GM23248 (cell line): ENCODE results near the gene CDK2. TPM values are rescaled to one million over a fixed set of nuclear protein-coding genes. Genes with fewer than 3 reads are reported as not detected.
A peak's percentile ranks its signal among the peaks of the same experiment; 100 is the strongest.

ENCODE experiments used
- DNase-seq: peaks from one replicate; pipeline ENCODE4 v3.0.0-alpha.2; 2015
- H2AFZ ChIP-seq: fragments of 200-600 bp; sonication (generic); 2 replicates; pipeline ENCODE4 v1.6.1; 2016; ENCODE audit warnings: antibody characterized with exemption
- H3F3A ChIP-seq: fragments of 200-600 bp; sonication (generic); 2 replicates; pipeline ENCODE4 v1.6.1; 2016; ENCODE audit warnings: mild to moderate bottlenecking, antibody characterized with exemption, mixed run types; ENCODE audit not compliant: insufficient read depth
- H3K27ac ChIP-seq: fragments of 200-600 bp; sonication (generic); 2 replicates; pipeline ENCODE4 v1.5.1; 2016; ENCODE audit warnings: mild to moderate bottlenecking
- H3K27me3 ChIP-seq: fragments of 200-600 bp; sonication (generic); replicated peaks from 2 replicates; pipeline ENCODE4 v1.6.1; 2016; ENCODE audit warnings: mild to moderate bottlenecking; ENCODE audit not compliant: insufficient read depth
- H3K36me3 ChIP-seq: fragments of 200-600 bp; sonication (generic); 2 replicates; pipeline ENCODE4 v1.6.1; 2016; ENCODE audit warnings: low read depth, mild to moderate bottlenecking
- H3K4me1 ChIP-seq: fragments of 200-600 bp; sonication (generic); 2 replicates; pipeline ENCODE4 v1.6.1; 2016; ENCODE audit warnings: mild to moderate bottlenecking; ENCODE audit not compliant: insufficient read depth
- H3K4me2 ChIP-seq: fragments of 200-600 bp; sonication (generic); one replicate; pipeline ENCODE4 v1.6.1; 2016; ENCODE audit warnings: mild to moderate bottlenecking; ENCODE audit not compliant: unreplicated experiment
- H3K4me3 ChIP-seq: fragments of 200-600 bp; sonication (generic); 2 replicates; pipeline ENCODE4 v1.5.1; 2016; ENCODE audit warnings: mild to moderate bottlenecking
- H3K79me2 ChIP-seq: fragments of 200-600 bp; sonication (generic); 2 replicates; pipeline ENCODE4 v1.6.1; 2016; ENCODE audit warnings: mild to moderate bottlenecking; ENCODE audit not compliant: insufficient read depth
- H3K9ac ChIP-seq: fragments of 200-600 bp; sonication (generic); 2 replicates; pipeline ENCODE4 v1.6.1; 2016; ENCODE audit warnings: mild to moderate bottlenecking
- H3K9me2 ChIP-seq: fragments of 200-600 bp; sonication (generic); 2 replicates; pipeline ENCODE4 v1.6.1; 2016; ENCODE audit warnings: mixed run types, mild to moderate bottlenecking, moderate library complexity; ENCODE audit not compliant: insufficient read depth
- H3K9me3 ChIP-seq: fragments of 200-600 bp; sonication (generic); one replicate; pipeline ENCODE4 v1.6.1; 2017; ENCODE audit warnings: low read depth
- H4K20me1 ChIP-seq: fragments of 200-600 bp; sonication (generic); 2 replicates; pipeline ENCODE4 v1.6.0; 2016; ENCODE audit not compliant: insufficient read depth
- EZH2 ChIP-seq: fragments of 200-600 bp; sonication (generic); IDR thresholded peaks from 2 replicates; pipeline ENCODE4 v1.6.1; 2018; ENCODE audit warnings: antibody characterized with exemption, mild to moderate bottlenecking; ENCODE audit not compliant: insufficient read depth, poor library complexity, severe bottlenecking
- EZH2phosphoT487 ChIP-seq: fragments of 200-600 bp; sonication (generic); IDR thresholded peaks from 2 replicates; pipeline ENCODE4 v1.6.1; 2018; ENCODE audit warnings: antibody characterized with exemption, moderate library complexity, mild to moderate bottlenecking, low read depth; ENCODE audit not compliant: insufficient read depth
- WGBS, 2 experiments: methylation state at CpG; one replicate each; pipeline ENCODE4 v1.1.6; 2015 to 2017; ENCODE audit warnings: low lambda C conversion rate in 2 of 2, low coverage in 1 of 2; ENCODE audit errors: missing lambda C conversion rate in 2 of 2; 5-methylcytosine and 5-hydroxymethylcytosine counted together
- in situ Hi-C: fragments of 300-500 bp; cut with MboI; formaldehyde crosslinking; loops from 2 replicates; pipeline ENCODE4 v1.15.0; 2020
- polyA plus RNA-seq: library from polyadenylated mRNA; unstranded; fragments of >200 nt; fragmentation: Nextera tagmentation; extraction: Ambion mirVana; gene quantifications from 2 replicates; pipeline ENCODE4 v1.2.1, GENCODE V29; 2016
- total RNA-seq: library from RNA; depleted of rRNA; stranded (reverse); fragments of >200 nt; shearing (Covaris generic); gene quantifications from 2 replicates; pipeline ENCODE4 v1.2.3, GENCODE V29; 2014

CDK2 gene
- total and polyA plus RNA-seq, 2 experiments from 2014 or later = 16.6 to 20.8 TPM

- TF ChIP-seq EZH2 (no peak), EZH2phosphoT487 (no peak)
- H3K4me2 ChIP-seq = no peak overlapping the region
- WGBS, 2 experiments = 87 to 89% methylated on average over 10 of the region's 10 CpGs
- no peak overlapping the region for H3K9ac ChIP-seq
- in situ Hi-C loops = no loop called here
- H3K9me3 ChIP-seq = no peaks in the 10 kb centered on the region
- H3K4me1 ChIP-seq = 0 out of 2 replicates have a peak, but pooled peaks cover 6% of the 10 kb centered on the region
- no peak for DNase-seq
- H3K27me3 ChIP-seq = no peaks in the 10 kb centered on the region
- H3K27ac ChIP-seq = no peak overlapping the region
- H3K4me3 ChIP-seq = no peak overlapping the region
- 0 out of 2 replicates have a peak, but pooled peaks cover 6% of the 10 kb centered on the region for H3F3A ChIP-seq
- H2AFZ ChIP-seq = no peak overlapping the region
- no peaks in the 10 kb centered on the region for H3K79me2 ChIP-seq
- no peaks in the 10 kb centered on the region for H3K36me3 ChIP-seq
- no peaks in the 10 kb centered on the region for H4K20me1 ChIP-seq
- no peaks in the 10 kb centered on the region for H3K9me2 ChIP-seq
Observed at GRCh38 chr12:56004211-56004610, 37.6 kb downstream of the CDK2 start.

DNA sequence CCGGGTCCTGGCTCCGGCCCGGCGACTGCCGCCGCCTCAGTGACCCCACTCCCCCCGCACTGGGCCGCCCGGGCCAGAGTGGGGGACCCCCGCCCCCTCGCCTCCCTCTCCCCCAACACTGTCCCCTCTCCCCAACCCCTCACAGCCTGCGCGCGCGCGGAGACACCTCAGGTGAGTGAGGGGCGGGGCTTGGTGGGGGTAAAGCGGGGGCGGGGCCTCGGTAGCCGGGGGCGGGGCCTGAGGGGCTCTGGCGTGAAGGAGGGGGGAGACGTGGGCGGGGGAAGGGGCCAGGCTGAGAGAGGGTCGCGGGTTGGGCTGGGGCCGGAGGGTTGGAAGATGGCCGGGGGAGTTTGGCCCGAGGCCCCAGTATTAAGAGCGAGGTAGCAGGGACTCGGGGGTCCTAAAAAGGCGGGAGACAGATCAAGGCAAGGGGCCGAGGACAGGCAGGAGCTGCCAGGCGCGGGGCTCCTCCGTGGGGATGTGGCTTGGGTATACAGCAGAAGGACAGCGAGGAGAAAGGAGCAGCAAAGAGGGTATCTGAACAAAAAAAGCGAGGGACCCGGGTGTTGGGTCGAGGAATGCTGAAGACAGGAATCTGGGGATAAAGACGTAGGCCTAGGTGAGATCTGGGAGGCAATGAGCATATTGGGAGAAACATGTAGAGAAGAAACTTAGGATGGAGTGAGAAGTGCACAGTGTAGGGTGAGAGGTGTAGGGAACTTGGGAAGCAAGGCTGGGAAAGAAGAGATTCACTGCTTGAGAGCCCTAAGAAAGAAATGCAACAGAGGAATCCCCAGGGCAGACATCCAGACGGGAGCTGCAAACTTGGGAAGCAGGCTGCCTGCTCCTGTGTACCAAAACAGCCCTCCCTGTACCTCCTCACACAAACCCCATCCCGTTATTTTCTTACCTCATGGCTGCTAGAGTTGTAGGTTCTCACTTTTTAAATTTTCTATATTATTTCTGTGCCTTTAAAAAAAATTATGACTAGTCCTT lies 41.2 kb downstream of the CDK2 start:
- no peaks in the 10 kb centered on the region for H3K27me3 ChIP-seq
- H3K9me3 ChIP-seq = no peaks in the 10 kb centered on the region
- H3K36me3 ChIP-seq = no peaks in the 10 kb centered on the region
- no peak for TF ChIP-seq EZH2
- no peak for TF ChIP-seq EZH2phosphoT487
- peak overlapping the region; percentile 96 for H2AFZ ChIP-seq
- 2 to 4% methylated on average over 18 to 39 of the region's 44 CpGs for WGBS, 2 experiments
- no peaks in the 10 kb centered on the region for H3K9me2 ChIP-seq
- H3K4me2 ChIP-seq = peak overlapping the region; percentile 79
- in situ Hi-C loops = no loop called here
- H4K20me1 ChIP-seq = no peaks in the 10 kb centered on the region
- H3K4me1 ChIP-seq = 0 out of 2 replicates have a peak, but pooled peaks cover 6% of the 10 kb centered on the region
- H3K9ac ChIP-seq = peak overlapping the region; percentile 77
- H3F3A ChIP-seq = 0 out of 2 replicates have a peak, but pooled peaks cover 6% of the 10 kb centered on the region
- no peaks in the 10 kb centered on the region for H3K79me2 ChIP-seq
- peak; percentile 52 for DNase-seq
- peak overlapping the region; percentile 14; the same call in 1 of the 2 replicates for H3K27ac ChIP-seq
- peak overlapping the region; percentile 72 for H3K4me3 ChIP-seq

GRCh38 chr12:56010111-56010570 lies 43.5 kb downstream of the CDK2 start:
- no peaks in the 10 kb centered on the region for H3K9me3 ChIP-seq
- H3K4me2 ChIP-seq = no peak overlapping the region
- H3K9me2 ChIP-seq = no peaks in the 10 kb centered on the region
- no peak for DNase-seq
- H3F3A ChIP-seq = 0 out of 2 replicates have a peak, but pooled peaks cover 6% of the 10 kb centered on the region
- in situ Hi-C loops = no loop called here
- no peak overlapping the region for H3K27ac ChIP-seq
- H3K4me3 ChIP-seq = no peak overlapping the region
- H3K79me2 ChIP-seq = no peaks in the 10 kb centered on the region
- no peak for TF ChIP-seq EZH2
- no peak for TF ChIP-seq EZH2phosphoT487
- H3K9ac ChIP-seq = no peak overlapping the region
- no peaks in the 10 kb centered on the region for H3K27me3 ChIP-seq
- H2AFZ ChIP-seq = no peak overlapping the region
- H4K20me1 ChIP-seq = no peaks in the 10 kb centered on the region
- 0 out of 2 replicates have a peak, but pooled peaks cover 6% of the 10 kb centered on the region for H3K4me1 ChIP-seq
- no peaks in the 10 kb centered on the region for H3K36me3 ChIP-seq
- WGBS, 2 experiments = 5 to 7% methylated on average over 2 of the region's 2 CpGs

DNA sequence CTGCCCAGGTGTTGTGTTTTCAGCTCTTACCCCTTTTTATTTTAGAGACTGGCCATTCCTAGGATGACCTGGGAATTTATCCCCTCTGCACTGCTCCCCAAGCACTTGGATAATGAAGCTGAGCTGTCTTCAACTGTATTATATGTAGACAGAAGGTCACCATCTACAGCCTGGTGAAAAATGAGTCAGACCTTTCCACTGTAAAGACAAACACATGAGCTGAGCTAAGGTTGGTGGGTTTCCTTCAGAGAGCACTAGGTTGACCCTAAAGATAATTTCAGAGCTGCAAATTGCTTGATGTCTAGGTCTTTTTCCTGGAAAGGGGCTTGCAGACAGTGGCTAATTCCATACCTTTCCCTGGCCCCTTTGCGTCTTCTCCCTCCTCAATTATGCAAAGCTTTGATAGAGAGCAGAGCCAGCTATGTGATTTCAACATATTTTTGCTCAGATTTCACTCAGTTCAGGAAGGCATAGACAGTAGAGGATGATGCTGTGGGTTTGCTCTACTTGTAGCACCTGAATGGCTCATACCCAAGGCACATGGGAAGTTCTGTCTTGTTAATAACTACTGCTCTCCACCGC lies 45.0 kb downstream of the CDK2 start:
- Histone ChIP-seq H3K9ac (no peak overlapping the region), H3K79me2 (no peaks in the 10 kb centered on the region), H3K9me3 (no peaks in the 10 kb centered on the region), H4K20me1 (no peaks in the 10 kb centered on the region), H3K4me1 (0 out of 2 replicates have a peak, but pooled peaks cover 6% of the 10 kb centered on the region), H3K36me3 (no peaks in the 10 kb centered on the region), H3K9me2 (no peaks in the 10 kb centered on the region), H3K4me2 (no peak overlapping the region), H3K27me3 (no peaks in the 10 kb centered on the region), H2AFZ (no peak overlapping the region), H3K4me3 (no peak overlapping the region), H3F3A (0 out of 2 replicates have a peak, but pooled peaks cover 6% of the 10 kb centered on the region), H3K27ac (no peak overlapping the region)
- in situ Hi-C loops = no loop called here
- no peak for DNase-seq
- 82 to 83% methylated on average over 2 of the region's 2 CpGs for WGBS, 2 experiments
- TF ChIP-seq EZH2 (no peak), EZH2phosphoT487 (no peak)
